PC-9 (cell line): ENCODE data around the gene PEPD. TPM values are rescaled to one million over a fixed set of nuclear protein-coding genes. Genes with fewer than 3 reads are reported as not detected.

Source experiments
- BruUV-seq: library from RNA; stranded (reverse); fragments of 400-500 nt; replicated peaks from 2 replicates; lab custom pipeline; 2021; lab: Mats Ljungman, UMichigan
- CTCF ChIA-PET: fragments of 300-600 bp; sonication (Branson Sonifier 250); formaldehyde crosslinking; loops from one replicate; lab custom pipeline; 2022; ENCODE audit warnings: antibody characterized with exemption; lab: Charles Lee
- POLR2A ChIA-PET: fragments of 300-600 bp; sonication (Branson Sonifier 250); formaldehyde crosslinking; loops from one replicate; lab custom pipeline; 2022; ENCODE audit warnings: antibody characterized with exemption; ENCODE audit not compliant: unreplicated experiment; lab: Charles Lee
- DNase-seq, 2 experiments: peaks; one replicate each; pipeline versions ENCODE4 v3.0.0 to v3.0.0-alpha.2; 2015 to 2022; ENCODE audit warnings: mixed read lengths in 1 of 2
- H2AFZ ChIP-seq: fragments of 200-600 bp; sonication (generic); 2 replicates; pipeline ENCODE4 v1.8.1; 2017; ENCODE audit warnings: antibody characterized with exemption
- H3F3A ChIP-seq: fragments of 200-600 bp; sonication (generic); 2 replicates; pipeline ENCODE4 v1.8.1; 2017; ENCODE audit warnings: antibody characterized with exemption, mild to moderate bottlenecking, low read depth; ENCODE audit not compliant: insufficient read depth
- H3K27ac ChIP-seq: fragments of 200-600 bp; sonication (generic); 2 replicates; pipeline ENCODE4 v1.6.1; 2016; ENCODE audit warnings: mixed run types
- H3K27me3 ChIP-seq: fragments of 200-600 bp; sonication (generic); 2 replicates; pipeline ENCODE4 v1.6.1; 2016; ENCODE audit warnings: low read depth, mixed run types; ENCODE audit not compliant: insufficient read depth
- H3K36me3 ChIP-seq: fragments of 200-600 bp; sonication (generic); 2 replicates; pipeline ENCODE4 v1.6.1; 2016; ENCODE audit warnings: low read depth, mixed run types
- H3K4me1 ChIP-seq: fragments of 200-600 bp; sonication (generic); replicated peaks from 2 replicates; pipeline ENCODE4 v1.6.1; 2016; ENCODE audit warnings: mixed run types; ENCODE audit not compliant: insufficient read depth
- H3K4me2 ChIP-seq: fragments of 200-600 bp; sonication (generic); 2 replicates; pipeline ENCODE4 v1.6.1; 2017; ENCODE audit warnings: mixed run types
- H3K4me3 ChIP-seq: fragments of 200-600 bp; sonication (generic); 2 replicates; pipeline ENCODE4 v1.6.1; 2016; ENCODE audit warnings: mixed run types
- H3K79me2 ChIP-seq: fragments of 200-600 bp; sonication (generic); 2 replicates; pipeline ENCODE4 v1.6.1; 2017; ENCODE audit warnings: low read depth, mixed run types
- H3K9me2 ChIP-seq: fragments of 200-600 bp; sonication (generic); 2 replicates; pipeline ENCODE4 v1.8.1; 2017; ENCODE audit warnings: mild to moderate bottlenecking; ENCODE audit not compliant: insufficient read depth
- H3K9me3 ChIP-seq: fragments of 200-600 bp; sonication (generic); 2 replicates; pipeline ENCODE4 v1.8.1; 2016; ENCODE audit warnings: low read depth; ENCODE audit not compliant: insufficient read depth
- H4K20me1 ChIP-seq: fragments of 200-600 bp; sonication (generic); 2 replicates; pipeline ENCODE4 v1.8.1; 2017; ENCODE audit not compliant: insufficient read depth
- EZH2 ChIP-seq: fragments of 200-600 bp; sonication (generic); IDR thresholded peaks from 2 replicates; pipeline ENCODE4 v1.8.0; 2017; ENCODE audit warnings: antibody characterized with exemption, low read depth
- intact Hi-C: fragments of 100-400 bp; cut with micrococcal nuclease; formaldehyde crosslinking; loops from one replicate; pipeline ENCODE4 v1.10.0; 2022; ENCODE audit not compliant: unreplicated experiment
- total RNA-seq: library from RNA; stranded (reverse); gene quantifications from 2 replicates; pipeline ENCODE4 v1.2.3, GENCODE V29; 2021
- TF ChIP-seq, protein P1 (sequence below): fragments of 200-600 bp; sonication (generic); conservative IDR thresholded peaks from 2 replicates; pipeline ENCODE4 v1.6.1; 2017; ENCODE audit warnings: mixed run types, antibody characterized with exemption, mild to moderate bottlenecking, moderate library complexity

PEPD gene
- total RNA-seq, 1 experiment from 2014 or later: 71.0 TPM

DNA sequence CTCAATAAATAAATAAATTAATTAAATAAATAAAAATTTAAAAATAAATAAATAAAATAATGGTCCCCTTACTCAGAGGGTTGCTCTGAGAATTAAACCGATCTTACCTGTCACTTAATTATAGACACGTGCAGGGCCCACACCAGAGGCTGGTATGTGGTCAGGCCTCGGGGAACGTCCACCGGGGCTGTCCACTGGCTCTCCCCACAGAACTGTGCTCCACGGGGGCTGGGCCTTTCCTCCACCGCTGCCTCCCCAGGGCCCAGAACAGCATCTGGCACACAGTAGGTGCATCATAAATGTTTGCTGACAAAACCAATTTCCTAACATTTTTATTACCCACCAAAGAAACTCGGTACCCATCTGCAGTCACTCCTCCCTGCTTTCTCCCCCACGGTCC is 78.9 kb downstream of the PEPD start:
- DNase-seq: no peak
- no peaks in the 10 kb centered on the region for H3K9me3 ChIP-seq
- no peaks in the 10 kb centered on the region for H3F3A ChIP-seq
- CTCF ChIA-PET: no interaction called here
- intact Hi-C loops: no loop called here
- H3K4me1 ChIP-seq: no peaks in the 10 kb centered on the region
- H4K20me1 ChIP-seq: no peaks in the 10 kb centered on the region
- BruUV-seq: no TSS peak
- H3K27me3 ChIP-seq: no peaks in the 10 kb centered on the region
- POLR2A ChIA-PET: no interaction called here
- no peak overlapping the region for H2AFZ ChIP-seq
- H3K79me2 ChIP-seq: no peaks in the 10 kb centered on the region
- TF ChIP-seq EZH2: no peak
- TF ChIP-seq, protein P1, sequence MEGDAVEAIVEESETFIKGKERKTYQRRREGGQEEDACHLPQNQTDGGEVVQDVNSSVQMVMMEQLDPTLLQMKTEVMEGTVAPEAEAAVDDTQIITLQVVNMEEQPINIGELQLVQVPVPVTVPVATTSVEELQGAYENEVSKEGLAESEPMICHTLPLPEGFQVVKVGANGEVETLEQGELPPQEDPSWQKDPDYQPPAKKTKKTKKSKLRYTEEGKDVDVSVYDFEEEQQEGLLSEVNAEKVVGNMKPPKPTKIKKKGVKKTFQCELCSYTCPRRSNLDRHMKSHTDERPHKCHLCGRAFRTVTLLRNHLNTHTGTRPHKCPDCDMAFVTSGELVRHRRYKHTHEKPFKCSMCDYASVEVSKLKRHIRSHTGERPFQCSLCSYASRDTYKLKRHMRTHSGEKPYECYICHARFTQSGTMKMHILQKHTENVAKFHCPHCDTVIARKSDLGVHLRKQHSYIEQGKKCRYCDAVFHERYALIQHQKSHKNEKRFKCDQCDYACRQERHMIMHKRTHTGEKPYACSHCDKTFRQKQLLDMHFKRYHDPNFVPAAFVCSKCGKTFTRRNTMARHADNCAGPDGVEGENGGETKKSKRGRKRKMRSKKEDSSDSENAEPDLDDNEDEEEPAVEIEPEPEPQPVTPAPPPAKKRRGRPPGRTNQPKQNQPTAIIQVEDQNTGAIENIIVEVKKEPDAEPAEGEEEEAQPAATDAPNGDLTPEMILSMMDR: no peak
- H3K9me2 ChIP-seq: no peaks in the 10 kb centered on the region
- H3K36me3 ChIP-seq: no peaks in the 10 kb centered on the region
- H3K4me2 ChIP-seq: no peak overlapping the region
- no peak overlapping the region for H3K4me3 ChIP-seq
- no peak overlapping the region for H3K27ac ChIP-seq

DNA sequence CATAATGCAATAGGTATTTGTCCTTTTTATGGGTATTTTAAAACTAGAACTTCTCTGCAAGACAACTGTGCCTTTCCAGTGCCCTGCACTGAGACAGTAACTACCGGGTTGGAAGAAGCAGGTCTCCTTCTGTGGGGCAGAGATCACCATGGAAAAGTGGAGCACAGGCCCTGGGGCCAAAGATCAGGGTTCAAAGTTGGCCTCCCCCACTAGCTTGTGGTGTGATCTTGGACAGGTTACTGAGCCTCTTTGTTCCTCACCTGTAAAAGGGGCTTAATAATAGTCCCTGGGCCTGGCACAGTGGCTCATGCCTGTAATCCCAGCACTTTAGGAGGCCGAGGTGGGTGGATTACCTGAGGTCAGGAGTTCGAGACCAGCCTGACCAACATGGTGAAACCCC is 79.8 kb downstream of the PEPD start:
- DNase-seq: no peak
- ChIA-PET CTCF (no interaction called here), POLR2A (no interaction called here)
- Histone ChIP-seq H3K9me3 (no peaks in the 10 kb centered on the region), H3K4me3 (no peak overlapping the region), H3K27me3 (no peaks in the 10 kb centered on the region), H3K27ac (no peak overlapping the region), H3K79me2 (no peaks in the 10 kb centered on the region), H3K9me2 (no peaks in the 10 kb centered on the region), H3K4me1 (no peaks in the 10 kb centered on the region), H3K4me2 (no peak overlapping the region), H3K36me3 (no peaks in the 10 kb centered on the region), H2AFZ (no peak overlapping the region), H4K20me1 (no peaks in the 10 kb centered on the region), H3F3A (no peaks in the 10 kb centered on the region)
- intact Hi-C loops: no loop called here
- no TSS peak for BruUV-seq
- TF ChIP-seq, protein P1: no peak
- no peak for TF ChIP-seq EZH2

DNA sequence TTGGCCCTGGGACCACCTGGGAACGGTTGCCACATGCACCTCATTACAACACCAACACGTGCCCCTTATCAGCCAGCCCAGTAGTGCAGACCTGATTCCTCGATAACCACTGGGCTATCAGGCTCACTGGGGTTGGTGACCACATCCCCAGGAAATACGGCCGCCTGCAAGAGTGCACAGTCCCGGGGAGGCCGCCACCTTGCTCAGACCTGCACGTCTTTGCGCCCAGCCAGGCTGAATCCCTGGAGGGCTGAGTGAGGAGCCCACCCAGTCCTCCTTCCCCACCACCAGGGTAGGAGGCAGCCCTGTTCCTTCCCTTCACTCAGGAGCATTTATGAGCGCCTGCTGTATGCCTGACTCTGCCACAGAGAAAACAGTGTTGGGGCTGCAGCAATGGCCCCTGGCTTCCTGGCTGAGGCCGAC is 80.3 kb downstream of the PEPD start:
- intact Hi-C loops: no loop called here
- no peaks in the 10 kb centered on the region for H3K9me2 ChIP-seq
- H3K27me3 ChIP-seq: no peaks in the 10 kb centered on the region
- no peaks in the 10 kb centered on the region for H3K79me2 ChIP-seq
- no TSS peak for BruUV-seq
- no peak overlapping the region for H3K4me2 ChIP-seq
- no peaks in the 10 kb centered on the region for H3K4me1 ChIP-seq
- no peaks in the 10 kb centered on the region for H3F3A ChIP-seq
- no peaks in the 10 kb centered on the region for H3K9me3 ChIP-seq
- no peaks in the 10 kb centered on the region for H4K20me1 ChIP-seq
- DNase-seq: no peak
- no peak overlapping the region for H2AFZ ChIP-seq
- CTCF ChIA-PET: no interaction called here
- H3K4me3 ChIP-seq: no peak overlapping the region
- no peaks in the 10 kb centered on the region for H3K36me3 ChIP-seq
- POLR2A ChIA-PET: interaction anchor here (0.5 kb wide), 1 partner anchor 136 kb away, joined by 4 read pairs; no protein-coding TSS in a partner anchor
- TF ChIP-seq EZH2: no peak
- TF ChIP-seq, protein P1: no peak
- H3K27ac ChIP-seq: no peak overlapping the region
